COLO668 (cell line): ENCODE results near the gene ERF.

Experiments
- DNase-seq: peaks from one replicate; lab custom pipeline; 2025; ENCODE audit not compliant: unreplicated experiment; lab: John Stamatoyannopoulos, UW

The ERF gene

DNA sequence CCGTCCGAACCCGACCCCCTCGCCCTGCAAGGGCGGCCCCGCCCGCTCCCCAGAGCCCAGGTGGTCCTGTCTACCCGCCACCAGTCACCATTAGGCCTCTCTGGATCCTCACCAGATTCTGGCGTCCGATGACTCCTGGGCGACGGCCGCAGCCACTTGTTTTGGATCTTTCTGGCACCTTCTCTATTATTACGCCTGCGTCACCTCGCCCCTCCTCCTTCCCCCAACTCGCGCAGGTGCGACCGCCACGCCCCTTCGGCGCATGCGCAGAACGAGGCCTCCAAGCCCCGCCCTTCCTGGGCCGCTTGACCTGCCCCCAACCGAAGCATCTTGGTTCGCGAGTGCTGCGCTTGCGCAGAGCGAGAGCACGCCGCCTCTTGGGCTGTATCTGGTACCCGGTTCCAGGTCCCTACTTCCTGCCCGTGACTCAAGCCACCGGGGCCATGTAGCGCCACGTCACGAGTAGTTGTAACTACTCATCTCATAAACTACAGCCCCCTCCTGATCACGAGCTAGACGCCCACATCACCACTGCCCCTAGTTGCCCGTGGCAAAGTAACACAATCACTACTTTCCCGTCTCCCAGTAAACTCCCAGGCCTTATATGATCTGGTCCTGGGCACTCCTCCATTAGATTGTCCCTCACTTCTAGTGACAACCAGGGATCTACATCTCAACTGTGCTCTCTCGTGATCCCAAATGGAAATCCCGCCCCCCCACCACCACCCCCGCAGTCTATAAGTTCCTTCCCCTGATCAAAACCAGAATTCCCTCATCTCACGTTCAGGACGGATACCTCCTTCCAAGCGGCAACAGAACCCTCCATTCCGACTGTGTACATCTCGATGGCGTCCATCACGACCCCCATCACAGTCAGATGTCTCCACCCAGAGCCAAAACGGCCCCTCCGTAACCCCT lies 37.1 kb downstream of the ERF start, which contains the start of gene DEDD2:
TSS of gene DEDD2 (minus strand) at position 158 of the 918 bp plus-strand sequence. CDS start 670 bp downstream, outside the sequence.
- DNase-seq, result peak; percentile 97

DNA sequence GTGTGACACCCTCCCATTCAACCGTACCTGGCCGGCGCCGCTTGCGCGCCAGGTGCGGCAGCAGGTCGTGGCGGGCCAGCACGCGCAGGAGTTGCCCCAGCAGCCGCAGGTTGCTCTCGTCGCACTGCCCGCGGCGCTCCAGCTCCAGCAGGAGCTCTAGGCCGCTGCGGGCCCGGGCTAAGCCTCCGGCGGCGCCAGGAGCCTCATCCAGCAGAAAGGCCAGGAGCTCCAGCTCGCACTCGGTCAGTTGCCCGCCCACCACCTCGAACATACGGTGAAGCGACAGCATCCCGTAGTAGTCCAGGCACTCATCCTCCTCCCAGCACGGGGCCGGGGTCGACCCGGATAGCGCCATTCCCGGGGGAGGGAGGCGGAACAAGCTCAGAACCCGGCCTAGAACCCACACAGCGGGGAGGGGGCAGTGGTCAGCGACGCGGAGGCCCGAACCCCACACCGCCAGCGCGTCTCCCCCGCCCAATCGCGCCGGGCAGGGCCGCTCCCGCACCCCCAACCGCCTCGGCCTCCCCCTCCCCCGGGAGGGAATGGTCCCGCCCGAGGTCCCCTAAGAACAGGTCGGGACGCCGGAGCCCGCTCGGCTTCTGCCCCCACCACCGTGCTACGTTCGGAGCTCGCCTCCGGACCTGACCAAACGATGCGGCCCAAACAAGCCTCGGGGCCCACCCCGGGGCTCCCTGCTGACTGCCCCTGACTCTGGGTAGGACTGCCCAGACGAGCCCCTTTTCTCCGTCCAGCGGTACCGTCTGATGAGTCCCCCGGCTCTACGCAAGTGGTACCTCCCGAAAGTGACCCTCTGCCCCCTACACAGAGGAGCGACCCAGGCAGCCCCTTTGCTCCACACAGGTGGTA lies 38.0 kb downstream of the ERF start:
- DNase-seq, result peak; percentile 79

GRCh38 chr19:42214810-42215485 lies 40.0 kb downstream of the ERF start:
- no peak for DNase-seq

DNA sequence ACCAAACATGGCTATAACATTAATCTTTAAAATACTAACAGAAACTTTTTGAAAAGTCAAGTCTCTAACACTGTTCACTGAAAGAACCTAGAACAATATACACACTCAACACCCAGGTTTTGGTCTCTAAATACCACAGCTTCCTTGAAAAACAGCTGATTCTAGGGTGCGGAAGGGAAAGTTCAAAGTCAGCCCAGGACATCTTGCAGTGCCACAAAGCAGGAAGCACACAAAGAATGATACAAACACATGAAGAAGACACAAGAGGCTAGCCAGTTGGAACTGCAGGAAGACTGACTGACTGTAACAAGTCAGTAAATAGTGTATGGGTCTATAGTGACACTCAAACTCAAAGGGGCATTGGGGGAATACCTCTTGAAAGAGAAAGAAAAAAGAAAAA lies 42.0 kb downstream of the ERF start:
- DNase-seq, result no peak

DNA sequence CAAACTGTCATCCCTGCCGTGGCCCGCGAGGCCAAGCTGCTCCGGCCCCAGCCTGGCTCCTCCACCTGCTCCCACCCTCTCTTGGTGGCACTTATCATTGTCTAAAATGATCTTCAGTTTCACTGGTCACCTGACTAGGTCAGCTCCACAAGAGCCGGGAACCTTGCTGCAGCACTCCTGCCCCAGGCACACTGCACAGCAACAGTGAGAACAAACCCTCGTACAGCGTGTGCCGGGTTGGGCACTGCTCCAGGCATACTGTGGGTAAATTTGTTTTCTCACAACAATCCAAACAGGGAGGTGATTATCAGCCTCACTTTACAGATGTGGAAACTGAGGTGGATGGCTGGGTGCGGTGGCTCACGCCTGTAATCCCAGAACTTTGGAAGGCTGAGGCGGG lies 46.3 kb downstream of the ERF start:
- no peak for DNase-seq

GRCh38 chr19:42207767-42208271 lies 47.1 kb downstream of the ERF start:
- no peak for DNase-seq

DNA sequence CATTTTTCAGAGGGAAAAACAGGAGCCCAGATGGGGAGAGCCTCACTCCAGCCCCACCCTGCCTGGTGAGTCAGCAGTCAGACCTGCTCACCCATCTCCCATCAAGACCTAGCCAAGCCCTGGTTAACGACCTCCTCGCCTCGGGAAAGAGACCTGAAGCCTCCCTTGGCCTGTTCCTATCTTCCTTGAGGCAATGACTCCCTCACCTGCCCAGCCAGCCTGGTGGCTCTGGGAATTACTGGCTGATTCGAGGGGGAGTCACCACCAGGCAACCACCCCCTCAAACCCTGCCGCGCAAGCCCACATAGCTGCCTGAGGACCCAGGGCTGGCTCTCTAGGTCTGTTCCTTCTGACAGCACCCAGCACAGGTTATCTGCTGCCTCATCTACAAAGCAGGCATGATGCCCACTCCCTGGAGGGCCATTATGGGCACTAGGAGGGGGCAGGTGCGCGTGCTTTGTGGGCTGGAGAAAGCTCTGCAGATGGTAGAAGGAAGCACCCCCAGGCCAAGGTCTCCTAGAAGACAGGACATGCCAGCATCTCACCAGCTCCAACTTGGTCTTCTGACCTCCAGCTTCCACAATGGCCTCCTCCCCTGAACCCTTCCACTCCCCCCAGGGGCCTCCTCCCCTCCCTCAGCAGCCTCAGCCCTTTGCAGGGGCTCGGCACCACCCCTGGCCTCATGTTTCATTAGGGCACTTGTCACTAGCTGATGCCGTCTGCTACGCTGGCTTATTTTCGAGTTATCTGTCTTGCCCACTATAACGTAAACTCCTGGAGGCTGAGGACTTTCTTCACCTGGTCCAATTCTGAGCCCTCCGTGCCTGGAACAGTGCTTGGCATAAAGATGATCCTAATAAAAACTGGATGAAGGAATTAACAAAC lies 47.8 kb downstream of the ERF start:
- DNase-seq, result no peak

GRCh38 chr19:42204664-42205063 lies 50.3 kb downstream of the ERF start:
- DNase-seq, result no peak

DNA sequence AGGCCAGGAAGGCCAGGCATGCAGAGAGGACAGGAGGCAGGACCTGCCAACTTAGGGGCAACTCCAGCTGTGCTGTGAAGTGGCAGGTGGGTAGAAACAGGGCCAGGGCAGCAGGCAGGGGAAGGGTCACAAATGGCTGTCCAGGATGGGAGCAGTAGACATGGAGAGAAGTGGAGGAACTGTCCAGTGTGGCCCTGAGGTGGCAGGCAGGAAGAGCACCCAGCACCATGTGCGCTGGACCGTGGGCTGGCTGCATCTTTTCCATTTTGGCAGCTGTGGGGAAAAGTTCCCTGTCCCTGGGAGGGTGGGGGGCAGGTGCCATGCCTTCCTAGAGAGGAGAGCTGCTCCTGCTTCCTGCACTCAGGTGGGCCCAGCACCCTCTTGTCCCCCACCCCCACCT lies 51.2 kb downstream of the ERF start:
- DNase-seq, result no peak

DNA sequence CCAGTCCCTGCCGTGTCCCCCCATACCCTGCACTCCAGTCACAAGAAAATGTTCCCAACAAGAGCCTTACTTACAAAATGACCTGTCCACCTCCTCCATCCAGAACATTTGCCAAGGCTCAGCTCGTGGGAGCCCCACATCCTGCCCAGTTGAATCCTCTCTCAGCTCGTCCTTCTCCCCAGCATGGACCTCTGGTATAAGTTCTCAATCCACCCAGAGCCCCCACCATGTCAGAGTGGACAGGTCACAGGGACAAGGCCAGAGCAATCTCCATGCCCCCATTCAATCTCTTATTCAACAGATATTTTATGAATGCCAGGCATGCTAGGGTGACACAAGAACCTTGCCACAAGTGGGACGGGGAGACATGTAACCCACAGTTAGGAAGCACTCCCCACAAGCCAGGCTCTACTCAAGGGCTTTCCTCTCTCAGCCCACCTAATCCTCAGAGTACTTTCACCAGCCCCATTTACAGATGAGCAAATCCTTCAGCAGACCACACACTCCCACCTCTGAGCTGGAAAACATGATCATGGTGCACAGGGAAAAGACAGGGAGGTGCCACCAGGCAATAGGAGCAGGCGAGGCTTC lies 52.5 kb downstream of the ERF start:
- no peak for DNase-seq

DNA sequence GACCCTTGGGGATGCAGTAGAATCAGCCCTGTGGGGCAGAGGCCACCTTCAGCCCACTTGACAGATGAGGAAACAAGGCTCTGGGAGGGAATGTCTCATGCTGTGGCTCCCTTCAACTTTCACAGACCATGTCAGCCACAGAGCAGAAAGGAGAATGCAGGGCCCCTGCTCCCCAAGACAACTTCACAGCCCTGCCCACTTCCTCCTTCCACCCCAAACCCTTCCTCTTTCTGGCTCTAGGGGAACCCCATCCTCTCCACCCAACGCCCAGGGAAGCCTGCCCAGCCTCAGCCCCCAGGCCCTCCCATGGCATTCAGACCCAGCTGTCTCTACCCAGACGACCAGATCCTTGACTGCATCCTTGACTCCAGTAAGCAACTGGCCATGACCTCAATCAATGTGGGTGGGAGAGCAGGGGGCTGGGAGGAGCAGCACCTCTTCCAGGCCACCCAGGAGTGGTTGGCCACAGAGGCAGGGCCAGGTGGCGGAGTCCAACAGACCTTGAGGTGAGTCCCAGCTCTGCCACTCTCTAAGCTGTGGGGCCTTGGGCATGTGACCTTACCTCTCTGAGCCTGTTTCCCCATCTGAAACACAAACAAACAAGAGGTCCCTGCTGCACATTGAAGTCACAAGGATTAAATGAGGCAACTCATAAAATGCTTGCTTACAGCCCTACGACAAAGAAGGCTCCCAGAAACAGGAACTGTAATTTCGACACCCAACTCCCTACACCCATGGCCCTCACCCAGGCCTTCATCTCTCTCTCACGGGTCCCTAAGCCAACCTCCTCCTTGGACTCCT lies 53.2 kb downstream of the ERF start:
- DNase-seq, result no peak

- DNase-seq, result no peak
Measured at GRCh38 chr19:42200116-42200715, 54.7 kb downstream of the ERF start.

DNA sequence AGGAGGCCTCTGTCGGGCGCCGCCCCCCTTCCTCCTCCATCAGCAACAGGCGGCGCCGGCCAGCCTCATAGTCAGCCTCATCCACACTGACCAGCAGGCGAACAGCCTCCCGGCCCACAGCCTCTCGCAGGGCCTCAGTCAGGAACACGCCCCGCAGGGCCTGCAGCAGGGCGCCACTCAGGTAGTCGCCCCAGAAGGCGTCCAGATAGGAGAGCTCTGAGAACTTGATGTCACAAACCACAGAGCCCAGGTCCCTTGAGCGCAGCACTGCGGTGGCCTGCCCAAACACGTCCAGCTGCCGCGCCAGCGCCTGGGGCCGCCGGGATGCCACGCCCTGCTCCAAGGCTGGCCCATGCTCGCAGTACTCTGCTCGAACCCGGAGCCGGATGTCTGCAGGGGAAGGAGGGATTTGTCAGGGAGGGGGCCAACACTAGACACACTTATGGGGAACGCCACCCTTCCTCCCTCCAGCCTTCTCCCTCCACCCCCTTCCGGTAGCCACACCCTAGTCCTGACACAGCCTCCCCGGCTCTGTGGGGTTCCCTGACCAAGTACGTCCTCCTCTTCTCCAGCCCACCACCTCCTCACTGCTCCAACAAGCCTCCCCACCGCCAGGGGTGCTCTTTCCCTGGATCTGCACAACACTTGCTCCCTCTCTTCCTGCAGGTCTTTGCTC lies 55.4 kb downstream of the ERF start:
- no peak for DNase-seq

DNA sequence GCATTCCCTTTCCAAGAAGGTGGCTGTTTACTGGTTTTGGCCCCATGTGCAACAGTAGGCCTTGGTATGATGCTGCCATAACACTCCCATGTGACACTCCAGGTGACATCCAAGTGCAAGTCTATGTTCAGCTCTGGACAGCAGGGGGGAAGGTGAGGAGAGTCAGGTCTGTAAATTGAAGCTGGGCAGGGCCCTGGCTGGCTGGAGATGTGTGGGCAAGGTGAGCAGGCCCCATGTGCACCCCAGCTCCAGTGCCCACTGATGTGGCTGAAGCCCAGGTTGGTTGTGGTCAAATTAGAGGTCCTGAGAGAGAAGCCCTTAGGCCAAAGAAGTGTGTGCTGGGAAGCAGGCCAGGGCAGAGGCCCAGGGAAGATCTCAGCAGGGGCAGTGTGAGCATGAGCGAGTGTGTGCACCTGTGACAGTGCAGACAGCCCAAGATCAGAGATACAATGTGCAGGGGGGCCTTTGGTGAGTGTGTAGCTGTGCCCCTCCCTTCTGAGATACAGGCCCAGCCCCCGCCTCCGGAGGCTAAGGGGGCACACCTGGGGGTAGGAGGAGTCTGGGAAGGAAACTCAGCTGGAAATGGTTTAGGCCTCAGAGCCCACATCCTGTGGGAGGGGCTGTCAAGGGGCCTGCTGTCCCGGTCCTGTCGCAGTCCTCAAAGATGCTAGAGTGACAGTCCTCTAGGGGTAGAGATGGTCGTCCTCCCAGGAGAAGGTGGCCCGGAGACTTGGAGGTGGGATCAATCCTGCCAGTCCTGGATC lies 56.1 kb downstream of the ERF start:
- no peak for DNase-seq
